GM23338 (cell line): Measurements from ENCODE around the gene LSM14A. TPM values are rescaled to one million over a fixed set of nuclear protein-coding genes. Genes with fewer than 3 reads are reported as not detected.

ENCODE experiments used
- ATAC-seq: fragments of 200-7000 bp; cut with Tn5 transposase; 3 replicates; pipeline ENCODE4 v1.9.1; 2020
- DNase-seq: peaks from one replicate; pipeline ENCODE4 v3.0.0-alpha.2; 2015; ENCODE audit warnings: low spot score
- H2AFZ ChIP-seq: fragments of 200-600 bp; sonication (generic); 2 replicates; pipeline ENCODE4 v1.8.0; 2016; ENCODE audit warnings: antibody characterized with exemption, mild to moderate bottlenecking, moderate library complexity
- H3F3A ChIP-seq: fragments of 200-600 bp; sonication (generic); replicated peaks from 2 replicates; pipeline ENCODE4 v1.8.0; 2017; ENCODE audit warnings: antibody characterized with exemption, mixed run types, low read depth
- H3K27ac ChIP-seq: fragments of 200-600 bp; sonication (generic); 2 replicates; pipeline ENCODE4 v1.6.1; 2016; ENCODE audit warnings: low read depth
- H3K27me3 ChIP-seq: fragments of 200-600 bp; sonication (generic); 2 replicates; pipeline ENCODE4 v1.8.0; 2016; ENCODE audit warnings: mild to moderate bottlenecking, mixed run types, moderate library complexity; ENCODE audit not compliant: insufficient read depth
- H3K36me3 ChIP-seq: fragments of 200-600 bp; sonication (generic); 2 replicates; pipeline ENCODE4 v1.8.0; 2016; ENCODE audit warnings: mild to moderate bottlenecking; ENCODE audit not compliant: insufficient read depth
- H3K4me1 ChIP-seq: fragments of 200-600 bp; sonication (generic); 2 replicates; pipeline ENCODE4 v1.8.0; 2016; ENCODE audit warnings: mild to moderate bottlenecking, moderate library complexity; ENCODE audit not compliant: insufficient read depth
- H3K4me2 ChIP-seq: fragments of 200-600 bp; sonication (generic); 2 replicates; pipeline ENCODE4 v1.7.1; 2017; ENCODE audit warnings: mixed run types
- H3K4me3 ChIP-seq: fragments of 200-600 bp; sonication (generic); 2 replicates; pipeline ENCODE4 v1.6.1; 2016; ENCODE audit warnings: mixed run types
- H3K79me2 ChIP-seq: fragments of 200-600 bp; sonication (generic); replicated peaks from 2 replicates; pipeline ENCODE4 v1.8.0; 2017; ENCODE audit warnings: mild to moderate bottlenecking; ENCODE audit not compliant: insufficient read depth
- H3K9me2 ChIP-seq: fragments of 200-600 bp; sonication (generic); 2 replicates; pipeline ENCODE4 v1.8.0; 2017; ENCODE audit not compliant: insufficient read depth
- H4K20me1 ChIP-seq: fragments of 200-600 bp; sonication (generic); replicated peaks from 2 replicates; pipeline ENCODE4 v1.8.0; 2017; ENCODE audit warnings: mild to moderate bottlenecking; ENCODE audit not compliant: insufficient read depth
- H3K27ac Mint-ChIP-seq: 2 replicates; pipeline ENCODE4 v1.8.0; 2020; ENCODE audit warnings: inconsistent platforms, mild to moderate bottlenecking, moderate library complexity, mixed read lengths
- H3K27me3 Mint-ChIP-seq: 3 replicates; pipeline ENCODE4 v1.8.0; 2022; ENCODE audit warnings: low read depth, mild to moderate bottlenecking, moderate library complexity, mixed read lengths, inconsistent platforms; ENCODE audit not compliant: insufficient read depth, poor library complexity
- H3K36me3 Mint-ChIP-seq: 3 replicates; pipeline ENCODE4 v1.8.0; 2021; ENCODE audit warnings: low read depth, mild to moderate bottlenecking, inconsistent platforms, moderate library complexity, mixed read lengths
- H3K4me1 Mint-ChIP-seq: 3 replicates; pipeline ENCODE4 v1.8.0; 2020; ENCODE audit warnings: mild to moderate bottlenecking, inconsistent platforms, mixed read lengths
- H3K4me3 Mint-ChIP-seq: 3 replicates; pipeline ENCODE4 v1.8.0; 2021; ENCODE audit warnings: moderate library complexity, mild to moderate bottlenecking, inconsistent platforms, mixed read lengths
- H3K9me3 Mint-ChIP-seq: 3 replicates; pipeline ENCODE4 v1.8.0; 2020; ENCODE audit warnings: moderate library complexity, mild to moderate bottlenecking, inconsistent platforms, mixed read lengths
- CREB1 ChIP-seq: fragments of 250-450 bp; sonication (Bioruptor Pico); IDR thresholded peaks from 2 replicates; pipeline ENCODE4 v1.5.0; 2020; ENCODE audit warnings: low read depth, mild to moderate bottlenecking, moderate library complexity
- CTCF ChIP-seq, 2 experiments: fragments of 200-600 bp in 1 of 2; sonication (generic) in 1 of 2; conservative IDR thresholded peaks; 2 replicates each; pipeline versions ENCODE4 v1.5.1 to v1.6.1; 2016 to 2017; ENCODE audit warnings: antibody characterized with exemption in 2 of 2, low read depth in 2 of 2, mild to moderate bottlenecking in 2 of 2, moderate library complexity in 1 of 2
- EZH2 ChIP-seq: fragments of 200-600 bp; sonication (generic); IDR thresholded peaks from one replicate; pipeline ENCODE4 v1.8.0; 2017; ENCODE audit warnings: antibody characterized with exemption, mild to moderate bottlenecking, low read depth; ENCODE audit not compliant: unreplicated experiment
- EZH2phosphoT487 ChIP-seq: fragments of 200-600 bp; sonication (generic); IDR thresholded peaks from one replicate; pipeline ENCODE4 v1.8.1; 2018; ENCODE audit warnings: antibody characterized with exemption; ENCODE audit not compliant: unreplicated experiment
- JUNB ChIP-seq: IDR thresholded peaks from one replicate; pipeline ENCODE4 v1.6.1; 2016; ENCODE audit warnings: antibody characterized with exemption; ENCODE audit not compliant: unreplicated experiment
- NANOG ChIP-seq: IDR thresholded peaks from 2 replicates; pipeline ENCODE4 v1.6.1; 2016; ENCODE audit warnings: antibody characterized with exemption, borderline replicate concordance
- POLR2AphosphoS5 ChIP-seq: IDR thresholded peaks from 2 replicates; pipeline ENCODE4 v1.6.1; 2016; ENCODE audit warnings: antibody characterized with exemption, low read depth
- REST ChIP-seq: IDR thresholded peaks from one replicate; pipeline ENCODE4 v1.6.1; 2018; ENCODE audit warnings: antibody characterized with exemption; ENCODE audit not compliant: unreplicated experiment
- STAT1 ChIP-seq: IDR thresholded peaks from one replicate; pipeline ENCODE4 v1.6.1; 2016; ENCODE audit warnings: antibody characterized with exemption; ENCODE audit not compliant: unreplicated experiment
- ZNF114 ChIP-seq: fragments of 250-450 bp; sonication (Bioruptor Pico); IDR thresholded peaks from 2 replicates; pipeline ENCODE4 v1.5.0; 2020; ENCODE audit warnings: mild to moderate bottlenecking, moderate library complexity
- ZNF331 ChIP-seq: fragments of 250-450 bp; sonication (Bioruptor Pico); IDR thresholded peaks from 2 replicates; pipeline ENCODE4 v1.5.0; 2020; ENCODE audit warnings: low read depth, mild to moderate bottlenecking, moderate library complexity
- polyA plus RNA-seq: library from polyadenylated mRNA; unstranded; fragments of >200 nt; fragmentation: Nextera tagmentation; extraction: Ambion mirVana; gene quantifications from 2 replicates; pipeline ENCODE4 v1.2.1, GENCODE V29; 2016
- total RNA-seq: library from RNA; depleted of rRNA; stranded (reverse); fragments of >200 nt; shearing (Covaris generic); gene quantifications from 2 replicates; pipeline ENCODE4 v1.2.3, GENCODE V29; 2014
- TF ChIP-seq, protein P1 (sequence below): IDR thresholded peaks from 2 replicates; pipeline ENCODE4 v1.6.1; 2016; ENCODE audit warnings: antibody characterized with exemption

LSM14A gene
- total and polyA plus RNA-seq, 2 experiments from 2014 or later: 109 to 166 TPM

- TF ChIP-seq EZH2phosphoT487 (no peak), ZNF114 (no peak), CREB1 (CRISPR knock-in tag) (no peak), NANOG (no peak), POLR2AphosphoS5 (no peak), EZH2 (no peak), CTCF (conservative IDR thresholded peaks at IDR 0.05; ENCODE audit: low read depth in 2 of 2) (no peak)
- TF ChIP-seq, protein P1, sequence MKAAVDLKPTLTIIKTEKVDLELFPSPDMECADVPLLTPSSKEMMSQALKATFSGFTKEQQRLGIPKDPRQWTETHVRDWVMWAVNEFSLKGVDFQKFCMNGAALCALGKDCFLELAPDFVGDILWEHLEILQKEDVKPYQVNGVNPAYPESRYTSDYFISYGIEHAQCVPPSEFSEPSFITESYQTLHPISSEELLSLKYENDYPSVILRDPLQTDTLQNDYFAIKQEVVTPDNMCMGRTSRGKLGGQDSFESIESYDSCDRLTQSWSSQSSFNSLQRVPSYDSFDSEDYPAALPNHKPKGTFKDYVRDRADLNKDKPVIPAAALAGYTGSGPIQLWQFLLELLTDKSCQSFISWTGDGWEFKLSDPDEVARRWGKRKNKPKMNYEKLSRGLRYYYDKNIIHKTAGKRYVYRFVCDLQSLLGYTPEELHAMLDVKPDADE: no peak
Observed at GRCh38 chr19:34273121-34273520, 100.8 kb downstream of the LSM14A start (continued).

GRCh38 chr19:34274284-34274826 is 102.1 kb downstream of the LSM14A start:
- 0 out of 2 replicates have a peak, but pooled peaks cover 5% of the 10 kb centered on the region for H4K20me1 ChIP-seq
- H3K4me1 ChIP-seq: peaks cover 9% of the 10 kb centered on the region; the same call in 1 of the 2 replicates
- 0 out of 2 replicates have a peak overlapping the region, but pooled peaks have one; percentile 0 for H3K27ac ChIP-seq
- H3F3A ChIP-seq: no peaks in the 10 kb centered on the region
- Mint-ChIP-seq H3K4me3 (no peak overlapping the region), H3K9me3 (no peaks in the 10 kb centered on the region), H3K27me3 (peaks cover 2% of the 10 kb centered on the region), H3K4me1 (peaks cover 14% of the 10 kb centered on the region), H3K27ac (no peak overlapping the region), H3K36me3 (no peaks in the 10 kb centered on the region)
- no peak overlapping the region for H2AFZ ChIP-seq
- TF ChIP-seq EZH2phosphoT487: no peak
- TF ChIP-seq ZNF331: no peak
- TF ChIP-seq REST: no peak
- TF ChIP-seq NANOG: no peak
- no peak for TF ChIP-seq STAT1
- TF ChIP-seq EZH2: no peak
- no peak for TF ChIP-seq POLR2AphosphoS5
- no peak for TF ChIP-seq CREB1 (CRISPR knock-in tag)
- TF ChIP-seq, protein P1: no peak
- no peak for TF ChIP-seq JUNB
- H3K27me3 ChIP-seq: no peaks in the 10 kb centered on the region
- no peak overlapping the region for H3K4me3 ChIP-seq
- H3K9me2 ChIP-seq: no peaks in the 10 kb centered on the region
- no peaks in the 10 kb centered on the region for H3K36me3 ChIP-seq
- no peak for ATAC-seq
- H3K79me2 ChIP-seq: peaks cover 33% of the 10 kb centered on the region; the same call in 1 of the 2 replicates
- DNase-seq: no peak
- no peak overlapping the region for H3K4me2 ChIP-seq
